Activated T-helper 17 cell treated with anti-CD3 and anti-CD28 coated beads, Interleukin-2, amount 50 U/mL, for 72 hours (primary cell): ENCODE measurements around the gene FAM219A. TPM values are rescaled to one million over a fixed set of nuclear protein-coding genes. Genes with fewer than 3 reads are reported as not detected.

Experiments
- ATAC-seq: fragments of 150-1000 bp; cut with Tn5 transposase; replicated peaks from 2 replicates; pipeline ENCODE4 v1.10.0; 2021; ENCODE audit warnings: mild to moderate bottlenecking, moderate library complexity
- H3K27ac Mint-ChIP-seq: one replicate; pipeline ENCODE4 v1.8.0; 2022; ENCODE audit warnings: mixed read lengths
- H3K27me3 Mint-ChIP-seq: one replicate; pipeline ENCODE4 v1.8.0; 2022; ENCODE audit warnings: mixed read lengths
- H3K36me3 Mint-ChIP-seq: one replicate; pipeline ENCODE4 v1.8.0; 2022; ENCODE audit warnings: low read depth, mild to moderate bottlenecking, mixed read lengths
- H3K4me1 Mint-ChIP-seq: one replicate; pipeline ENCODE4 v1.8.0; 2022; ENCODE audit warnings: mixed read lengths
- H3K4me3 Mint-ChIP-seq: one replicate; pipeline ENCODE4 v1.8.0; 2022; ENCODE audit warnings: mild to moderate bottlenecking, mixed read lengths
- H3K9me3 Mint-ChIP-seq: one replicate; pipeline ENCODE4 v1.8.0; 2022; ENCODE audit warnings: mixed read lengths
- total RNA-seq, 2 donors: library from RNA; stranded (reverse); gene quantifications; one replicate each; pipeline ENCODE4 v1.2.3, GENCODE V29; 2022

Gene FAM219A
- total RNA-seq, 2 donors from 2014 or later, result 12.5 to 12.9 TPM

- no peaks in the 10 kb centered on the region for H3K36me3 Mint-ChIP-seq
- ATAC-seq, result no peak
- H3K27me3 Mint-ChIP-seq, result no peaks in the 10 kb centered on the region
- no peak overlapping the region for H3K27ac Mint-ChIP-seq
- peaks cover 1% of the 10 kb centered on the region for H3K4me1 Mint-ChIP-seq
- no peak overlapping the region for H3K4me3 Mint-ChIP-seq
- H3K9me3 Mint-ChIP-seq, result peaks cover 4% of the 10 kb centered on the region
Observed at GRCh38 chr9:34413231-34413852, 45.0 kb downstream of the FAM219A start.

- H3K27me3 Mint-ChIP-seq, result no peaks in the 10 kb centered on the region
- peaks cover 4% of the 10 kb centered on the region for H3K9me3 Mint-ChIP-seq
- H3K36me3 Mint-ChIP-seq, result no peaks in the 10 kb centered on the region
- no peak overlapping the region for H3K4me3 Mint-ChIP-seq
- ATAC-seq, result no peak
- H3K27ac Mint-ChIP-seq, result no peak overlapping the region
- H3K4me1 Mint-ChIP-seq, result no peaks in the 10 kb centered on the region
Observed at GRCh38 chr9:34412336-34412735, 46.0 kb downstream of the FAM219A start.

GRCh38 chr9:34409154-34409553, 49.2 kb downstream of the FAM219A start:
- no peak overlapping the region for H3K27ac Mint-ChIP-seq
- H3K27me3 Mint-ChIP-seq, result no peaks in the 10 kb centered on the region
- peaks cover 4% of the 10 kb centered on the region for H3K9me3 Mint-ChIP-seq
- ATAC-seq, result no peak
- H3K4me1 Mint-ChIP-seq, result no peaks in the 10 kb centered on the region
- no peak overlapping the region for H3K4me3 Mint-ChIP-seq
- no peaks in the 10 kb centered on the region for H3K36me3 Mint-ChIP-seq

- Mint-ChIP-seq H3K9me3 (peaks cover 4% of the 10 kb centered on the region), H3K4me3 (no peak overlapping the region), H3K27ac (no peak overlapping the region), H3K4me1 (no peaks in the 10 kb centered on the region), H3K36me3 (peaks cover 9% of the 10 kb centered on the region), H3K27me3 (no peaks in the 10 kb centered on the region)
- no peak for ATAC-seq
Observed at GRCh38 chr9:34408173-34408572, 50.2 kb downstream of the FAM219A start.

- Mint-ChIP-seq H3K36me3 (peaks cover 14% of the 10 kb centered on the region), H3K4me1 (no peaks in the 10 kb centered on the region), H3K27me3 (no peaks in the 10 kb centered on the region), H3K4me3 (no peak overlapping the region), H3K9me3 (no peaks in the 10 kb centered on the region), H3K27ac (no peak overlapping the region)
- no peak for ATAC-seq
Observed at GRCh38 chr9:34406219-34406618, 52.2 kb downstream of the FAM219A start.

GRCh38 chr9:34405719-34406118, 52.7 kb downstream of the FAM219A start:
- ATAC-seq, result no peak
- H3K36me3 Mint-ChIP-seq, result peaks cover 14% of the 10 kb centered on the region
- no peaks in the 10 kb centered on the region for H3K9me3 Mint-ChIP-seq
- H3K4me1 Mint-ChIP-seq, result no peaks in the 10 kb centered on the region
- no peak overlapping the region for H3K27ac Mint-ChIP-seq
- H3K4me3 Mint-ChIP-seq, result no peak overlapping the region
- no peaks in the 10 kb centered on the region for H3K27me3 Mint-ChIP-seq

- Mint-ChIP-seq H3K9me3 (no peaks in the 10 kb centered on the region), H3K4me1 (no peaks in the 10 kb centered on the region), H3K4me3 (no peak overlapping the region), H3K27ac (no peak overlapping the region), H3K36me3 (peaks cover 20% of the 10 kb centered on the region), H3K27me3 (no peaks in the 10 kb centered on the region)
- peak; percentile 44 for ATAC-seq
Observed at GRCh38 chr9:34403554-34404380, 54.6 kb downstream of the FAM219A start.

GRCh38 chr9:34400686-34401602, 57.4 kb downstream of the FAM219A start:
- no peak for ATAC-seq
- Mint-ChIP-seq H3K27me3 (no peaks in the 10 kb centered on the region), H3K36me3 (peaks cover 20% of the 10 kb centered on the region), H3K4me3 (no peak overlapping the region), H3K4me1 (no peaks in the 10 kb centered on the region), H3K9me3 (no peaks in the 10 kb centered on the region), H3K27ac (no peak overlapping the region)

GRCh38 chr9:34400275-34400674, 58.1 kb downstream of the FAM219A start:
- Mint-ChIP-seq H3K27ac (no peak overlapping the region), H3K36me3 (peaks cover 20% of the 10 kb centered on the region), H3K4me3 (no peak overlapping the region), H3K4me1 (no peaks in the 10 kb centered on the region), H3K9me3 (no peaks in the 10 kb centered on the region), H3K27me3 (no peaks in the 10 kb centered on the region)
- ATAC-seq, result no peak

GRCh38 chr9:34399729-34400128, 58.6 kb downstream of the FAM219A start:
- ATAC-seq, result no peak
- Mint-ChIP-seq H3K36me3 (peaks cover 20% of the 10 kb centered on the region), H3K9me3 (no peaks in the 10 kb centered on the region), H3K27me3 (no peaks in the 10 kb centered on the region), H3K4me3 (no peak overlapping the region), H3K4me1 (no peaks in the 10 kb centered on the region), H3K27ac (no peak overlapping the region)

- Mint-ChIP-seq H3K4me1 (no peaks in the 10 kb centered on the region), H3K27ac (no peak overlapping the region), H3K4me3 (no peak overlapping the region), H3K9me3 (no peaks in the 10 kb centered on the region), H3K36me3 (peaks cover 18% of the 10 kb centered on the region), H3K27me3 (no peaks in the 10 kb centered on the region)
- ATAC-seq, result no peak
Observed at GRCh38 chr9:34398875-34399274, 59.5 kb downstream of the FAM219A start.

- no peak overlapping the region for H3K27ac Mint-ChIP-seq
- no peaks in the 10 kb centered on the region for H3K9me3 Mint-ChIP-seq
- peaks cover 6% of the 10 kb centered on the region for H3K36me3 Mint-ChIP-seq
- ATAC-seq, result no peak
- H3K27me3 Mint-ChIP-seq, result no peaks in the 10 kb centered on the region
- H3K4me3 Mint-ChIP-seq, result no peak overlapping the region
- no peaks in the 10 kb centered on the region for H3K4me1 Mint-ChIP-seq
Observed at GRCh38 chr9:34396276-34397214, 61.8 kb downstream of the FAM219A start.

- no peaks in the 10 kb centered on the region for H3K4me1 Mint-ChIP-seq
- H3K9me3 Mint-ChIP-seq, result no peaks in the 10 kb centered on the region
- no peaks in the 10 kb centered on the region for H3K36me3 Mint-ChIP-seq
- H3K4me3 Mint-ChIP-seq, result no peak overlapping the region
- H3K27me3 Mint-ChIP-seq, result peaks cover 5% of the 10 kb centered on the region
- H3K27ac Mint-ChIP-seq, result no peak overlapping the region
- no peak for ATAC-seq
Observed at GRCh38 chr9:34392511-34392910, 65.9 kb downstream of the FAM219A start.

- no peak for ATAC-seq
- H3K27ac Mint-ChIP-seq, result no peak overlapping the region
- H3K4me1 Mint-ChIP-seq, result no peaks in the 10 kb centered on the region
- H3K9me3 Mint-ChIP-seq, result no peaks in the 10 kb centered on the region
- H3K36me3 Mint-ChIP-seq, result no peaks in the 10 kb centered on the region
- H3K4me3 Mint-ChIP-seq, result no peak overlapping the region
- H3K27me3 Mint-ChIP-seq, result peaks cover 5% of the 10 kb centered on the region
Observed at GRCh38 chr9:34387239-34387638, 71.1 kb downstream of the FAM219A start.
